ENCODE data around the gene PCBP4.
"Not testable (repeated sequence)": the region's sequence is repeated elsewhere in the genome, so short reads cannot be mapped to it uniquely, and the experiment has no call there.

Gene PCBP4

GRCh38 chr3:51993657-51994056 is 26.4 kb upstream of the PCBP4 start:
- not testable (repeated sequence) for DNase-seq

- no peak for DNase-seq
These were observed 24.9 kb upstream of the PCBP4 start for GRCh38 chr3:51992017-51992682.

GRCh38 chr3:51990501-51990971 is 23.3 kb upstream of the PCBP4 start:
- not testable (repeated sequence) for DNase-seq

- no peak for DNase-seq
These were observed 21.3 kb upstream of the PCBP4 start for GRCh38 chr3:51988286-51989146.

- no peak for DNase-seq
These were observed 20.3 kb upstream of the PCBP4 start for GRCh38 chr3:51987568-51987967.

- DNase-seq, result no peak
These were observed 19.0 kb upstream of the PCBP4 start for GRCh38 chr3:51986010-51986947.

- no peak for DNase-seq
These were observed 17.8 kb upstream of the PCBP4 start for GRCh38 chr3:51985063-51985462.

- no peak for DNase-seq
These were observed 17.0 kb upstream of the PCBP4 start for GRCh38 chr3:51984269-51984647.

GRCh38 chr3:51983578-51984268 is 16.5 kb upstream of the PCBP4 start:
- no peak for DNase-seq

- peak; percentile 37 for DNase-seq
These were observed 15.8 kb upstream of the PCBP4 start, which contains the start of gene ACY1 for GRCh38 chr3:51982838-51983577. ACY1 (plus strand) TSS chr3:51983535; CDS start chr3:51984065, 530 bp downstream.

- DNase-seq, result no peak
These were observed 15.1 kb upstream of the PCBP4 start for GRCh38 chr3:51982352-51982837.

- no peak for DNase-seq
These were observed 13.0 kb upstream of the PCBP4 start for GRCh38 chr3:51980253-51980652.

GRCh38 chr3:51978143-51978502 is 10.9 kb upstream of the PCBP4 start:
- DNase-seq, result no peak

GRCh38 chr3:51977446-51978142 is 10.3 kb upstream of the PCBP4 start:
- DNase-seq, result no peak

GRCh38 chr3:51975852-51976549 is 8.7 kb upstream of the PCBP4 start:
- DNase-seq, result no peak

- no peak for DNase-seq
These were observed 8.0 kb upstream of the PCBP4 start, which contains the start of gene ABHD14A for GRCh38 chr3:51974963-51975851. ABHD14A (plus strand) TSS chr3:51975064; CDS start chr3:51975136, 72 bp downstream.

GRCh38 chr3:51974277-51974962 is 7.2 kb upstream of the PCBP4 start:
- no peak for DNase-seq

- DNase-seq, result no peak
These were observed 4.1 kb upstream of the PCBP4 start for GRCh38 chr3:51971350-51971749.
